Neutrophil (primary cell): ENCODE results near the gene PLCB4.

Source experiments
- H3K27ac ChIP-seq: fragments of 200-600 bp; sonication (generic); 2 replicates; pipeline ENCODE4 v1.5.1; 2016; ENCODE audit warnings: mild to moderate bottlenecking, moderate library complexity
- H3K27me3 ChIP-seq: fragments of 200-600 bp; sonication (generic); 2 replicates; pipeline ENCODE4 v1.6.0; 2016; ENCODE audit warnings: mild to moderate bottlenecking
- H3K36me3 ChIP-seq: fragments of 200-600 bp; sonication (generic); 2 replicates; pipeline ENCODE4 v1.5.1; 2017
- H3K4me1 ChIP-seq, 2 experiments: fragments of 200-600 bp in 1 of 2; sonication (generic) in 1 of 2; 1 replicate in 1 of 2; 2 replicates in 1 of 2; pipeline versions ENCODE4 v1.5.1 to v1.6.1; 2013 to 2016; ENCODE audit warnings: low read depth in 1 of 2, low read length in 1 of 2, mild to moderate bottlenecking in 1 of 2, moderate library complexity in 1 of 2; ENCODE audit not compliant: control insufficient read depth in 1 of 2, insufficient read depth in 1 of 2
- H3K4me3 ChIP-seq, 2 experiments: fragments of 200-600 bp in 1 of 2; sonication (generic) in 1 of 2; 1 replicate in 1 of 2; 2 replicates in 1 of 2; pipeline ENCODE4 v1.5.1; 2013 to 2016; ENCODE audit warnings: low read depth in 1 of 2, low read length in 1 of 2, mild to moderate bottlenecking in 1 of 2, moderate library complexity in 1 of 2
- H3K9me3 ChIP-seq: fragments of 200-600 bp; sonication (generic); 2 replicates; pipeline ENCODE4 v1.5.1; 2016
- TF ChIP-seq, protein P1 (sequence below): fragments of 200-600 bp; sonication (generic); IDR thresholded peaks from 2 replicates; pipeline ENCODE4 v1.5.1; 2016; ENCODE audit warnings: antibody characterized with exemption

Gene PLCB4

DNA sequence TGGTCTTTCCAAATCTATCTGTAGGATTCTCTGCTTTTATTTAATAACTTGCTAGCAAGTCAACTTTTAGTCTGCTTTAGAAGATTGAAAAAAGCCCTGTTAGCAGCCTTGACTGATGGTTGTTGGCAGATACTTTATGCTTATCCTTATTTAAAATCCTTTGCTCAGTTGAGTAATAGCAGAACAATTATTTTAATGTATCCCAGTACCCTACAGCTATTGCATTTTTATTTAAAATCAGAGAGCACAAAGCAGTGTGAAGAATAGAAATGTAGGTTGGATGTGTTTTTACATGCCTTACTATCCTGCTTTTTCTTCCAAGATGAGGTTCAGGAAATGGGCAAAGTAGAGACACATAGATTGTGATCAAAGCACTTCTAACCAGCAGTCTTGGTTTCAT is 298.4 kb downstream of the PLCB4 start:
- no peak overlapping the region for H3K4me3 ChIP-seq
- no peaks in the 10 kb centered on the region for H3K4me1 ChIP-seq
- no peaks in the 10 kb centered on the region for H3K9me3 ChIP-seq
- H3K36me3 ChIP-seq = no peaks in the 10 kb centered on the region
- TF ChIP-seq, protein P1, sequence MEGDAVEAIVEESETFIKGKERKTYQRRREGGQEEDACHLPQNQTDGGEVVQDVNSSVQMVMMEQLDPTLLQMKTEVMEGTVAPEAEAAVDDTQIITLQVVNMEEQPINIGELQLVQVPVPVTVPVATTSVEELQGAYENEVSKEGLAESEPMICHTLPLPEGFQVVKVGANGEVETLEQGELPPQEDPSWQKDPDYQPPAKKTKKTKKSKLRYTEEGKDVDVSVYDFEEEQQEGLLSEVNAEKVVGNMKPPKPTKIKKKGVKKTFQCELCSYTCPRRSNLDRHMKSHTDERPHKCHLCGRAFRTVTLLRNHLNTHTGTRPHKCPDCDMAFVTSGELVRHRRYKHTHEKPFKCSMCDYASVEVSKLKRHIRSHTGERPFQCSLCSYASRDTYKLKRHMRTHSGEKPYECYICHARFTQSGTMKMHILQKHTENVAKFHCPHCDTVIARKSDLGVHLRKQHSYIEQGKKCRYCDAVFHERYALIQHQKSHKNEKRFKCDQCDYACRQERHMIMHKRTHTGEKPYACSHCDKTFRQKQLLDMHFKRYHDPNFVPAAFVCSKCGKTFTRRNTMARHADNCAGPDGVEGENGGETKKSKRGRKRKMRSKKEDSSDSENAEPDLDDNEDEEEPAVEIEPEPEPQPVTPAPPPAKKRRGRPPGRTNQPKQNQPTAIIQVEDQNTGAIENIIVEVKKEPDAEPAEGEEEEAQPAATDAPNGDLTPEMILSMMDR = no peak
- H3K27me3 ChIP-seq = no peaks in the 10 kb centered on the region
- no peak overlapping the region for H3K27ac ChIP-seq

DNA sequence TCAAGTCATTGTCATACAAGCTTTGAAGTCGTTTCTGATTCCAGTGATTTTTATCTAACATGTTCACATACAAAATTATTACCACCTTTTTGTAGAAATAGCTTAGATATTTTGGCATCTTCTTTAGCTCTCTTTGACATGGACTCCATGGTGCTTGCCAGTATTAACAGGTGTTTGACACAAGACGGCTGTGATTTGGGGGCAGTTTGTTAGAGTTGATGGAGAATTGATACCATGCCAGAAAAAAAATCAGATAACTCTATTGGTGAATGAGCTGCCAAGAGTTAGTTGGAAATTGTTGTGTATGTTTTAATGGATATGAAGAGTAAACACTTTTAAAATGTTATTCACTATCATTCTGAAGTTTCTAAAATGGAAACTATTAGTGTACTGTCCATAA is 298.9 kb downstream of the PLCB4 start:
- TF ChIP-seq, protein P1 = no peak

DNA sequence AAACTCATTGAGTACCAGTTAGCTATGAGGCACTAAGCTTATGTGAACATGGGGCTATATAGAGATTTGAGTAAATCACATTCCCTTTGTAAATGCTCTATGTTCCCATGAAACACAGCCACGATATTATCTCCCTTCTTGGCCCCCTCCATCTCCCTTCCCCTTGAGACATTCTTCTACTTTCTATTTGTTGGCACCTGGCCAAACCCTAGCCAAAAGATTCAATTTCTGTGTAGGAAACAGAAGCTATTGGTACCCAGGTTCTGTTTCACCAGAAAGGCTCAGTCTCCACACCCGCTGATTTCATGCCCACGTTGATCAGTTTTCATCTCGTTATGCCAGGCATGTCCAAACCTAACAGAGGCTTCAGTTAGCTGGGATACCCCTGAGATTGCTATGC is 300.0 kb downstream of the PLCB4 start:
- Histone ChIP-seq H3K4me3 (no peak overlapping the region), H3K4me1 (no peaks in the 10 kb centered on the region), H3K27ac (no peak overlapping the region), H3K36me3 (no peaks in the 10 kb centered on the region), H3K27me3 (no peaks in the 10 kb centered on the region), H3K9me3 (no peaks in the 10 kb centered on the region)
- TF ChIP-seq, protein P1 = no peak

More for the DNA sequence above, 298.9 kb downstream of the PLCB4 start:
- no peak overlapping the region for H3K4me3 ChIP-seq
- no peaks in the 10 kb centered on the region for H3K4me1 ChIP-seq
- H3K27ac ChIP-seq = no peak overlapping the region
- H3K27me3 ChIP-seq = no peaks in the 10 kb centered on the region
- H3K9me3 ChIP-seq = no peaks in the 10 kb centered on the region
- no peaks in the 10 kb centered on the region for H3K36me3 ChIP-seq

DNA sequence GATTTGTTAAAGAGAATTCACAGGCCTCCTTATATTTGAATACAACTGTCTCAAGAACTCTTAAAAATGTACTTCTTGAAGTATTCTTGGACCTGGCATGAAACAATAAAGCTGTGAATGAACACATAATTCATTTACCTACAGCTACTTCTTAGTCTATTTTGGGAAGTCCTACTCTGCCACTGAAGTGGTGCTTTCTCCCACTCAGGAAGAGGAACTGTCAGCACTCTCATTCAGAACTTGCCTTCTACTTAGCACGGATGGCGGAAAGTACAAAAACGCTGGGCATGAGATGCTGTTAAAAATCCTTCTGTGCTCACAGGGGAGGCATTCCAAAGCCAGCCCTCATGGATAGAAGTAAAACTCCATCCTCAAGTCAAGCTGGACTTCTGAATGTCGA is 300.7 kb downstream of the PLCB4 start:
- no peak overlapping the region for H3K4me3 ChIP-seq
- H3K36me3 ChIP-seq = no peaks in the 10 kb centered on the region
- no peaks in the 10 kb centered on the region for H3K27me3 ChIP-seq
- TF ChIP-seq, protein P1 = no peak
- no peaks in the 10 kb centered on the region for H3K9me3 ChIP-seq
- no peaks in the 10 kb centered on the region for H3K4me1 ChIP-seq
- H3K27ac ChIP-seq = no peak overlapping the region

DNA sequence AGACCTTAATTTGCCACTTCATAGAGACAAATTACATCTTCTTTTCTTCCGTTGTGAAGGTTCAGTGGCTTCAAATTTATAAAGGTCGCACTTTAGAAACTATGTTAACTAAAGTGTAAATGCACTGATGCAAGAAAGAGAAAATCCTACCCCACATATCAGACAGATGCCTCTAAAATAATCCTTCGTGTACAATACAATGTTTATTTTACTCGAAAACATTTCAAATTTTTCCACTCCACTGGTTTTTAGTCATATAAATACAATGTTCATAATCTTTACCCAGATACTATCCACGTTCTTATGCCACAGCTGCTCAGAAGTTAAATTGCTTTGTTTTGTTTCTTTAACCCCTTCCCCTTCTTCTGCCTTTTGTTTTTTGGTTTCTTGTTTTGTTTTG is 305.2 kb downstream of the PLCB4 start:
- Histone ChIP-seq H3K4me3 (no peak overlapping the region), H3K9me3 (no peaks in the 10 kb centered on the region), H3K27ac (no peak overlapping the region), H3K4me1 (no peaks in the 10 kb centered on the region), H3K36me3 (no peaks in the 10 kb centered on the region), H3K27me3 (no peaks in the 10 kb centered on the region)
- TF ChIP-seq, protein P1 = no peak

DNA sequence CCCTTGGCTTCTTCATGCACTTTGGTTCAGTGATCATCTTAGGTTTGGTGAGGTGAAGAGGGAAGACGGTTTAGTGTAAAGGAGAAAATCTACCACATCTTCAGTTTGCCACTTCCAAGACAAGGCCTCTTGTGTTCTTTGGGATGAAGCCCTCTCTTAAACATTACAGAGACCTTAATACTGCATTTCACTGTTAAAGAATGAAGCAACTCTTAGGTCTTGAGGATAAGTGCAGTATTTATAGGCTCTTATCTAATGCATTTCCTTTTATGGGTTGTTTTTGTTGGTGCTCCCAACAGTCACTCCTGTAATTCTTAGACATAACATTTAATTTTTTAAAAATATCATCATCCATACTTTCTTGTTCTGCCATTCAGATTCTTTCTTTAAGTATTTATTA is 305.6 kb downstream of the PLCB4 start:
- H3K36me3 ChIP-seq = no peaks in the 10 kb centered on the region
- TF ChIP-seq, protein P1 = no peak
- H3K9me3 ChIP-seq = no peaks in the 10 kb centered on the region
- no peaks in the 10 kb centered on the region for H3K4me1 ChIP-seq
- no peak overlapping the region for H3K4me3 ChIP-seq
- H3K27me3 ChIP-seq = no peaks in the 10 kb centered on the region
- no peak overlapping the region for H3K27ac ChIP-seq
